Heart left ventricle (tissue), 13 donors: ENCODE data around the gene ITPK1.

Source experiments
- POLR2A ChIP-seq, 2 donors: fragments of 450-650 bp; IDR thresholded peaks; one replicate each; pipeline ENCODE4 v1.6.1; 2017; ENCODE audit warnings: antibody characterized with exemption in 2 of 2, mild to moderate bottlenecking in 2 of 2, moderate library complexity in 2 of 2
- TF ChIP-seq, protein P1 (sequence below), 12 donors: fragments of 200-600 bp; sonication (generic) in 4 of 12; IDR thresholded peaks; one replicate each; pipeline versions ENCODE4 v1.5.0 to v1.8.0; 2018 to 2022; ENCODE audit warnings: antibody characterized with exemption in 12 of 12, mild to moderate bottlenecking in 5 of 12
- donor health status: ischemic (EF 13 %, LVEDD 7.1; RV severe dilation, severe dysfunction).
- donor health status: DM: no; HTN: yes; CAD: no.
- donor health status: DM: no; HTN: no; CAD: no.
- donor health status: ischemic (EF 25% LVEDD 6.9; RV normal size, moderate dysfunction).
- donor health status: ischemic (EF 25% LVEDD 5.7; RV mildly dilated, moderate dysfunction).
- donor health status: ischemic (EF 35%, LVEDD 5.7; RV mildly dilated, moderate dysfunction).
- donor health status: nonischemic (EF 11% LVEDD 7.7; RV severe dilation, severe dysfunction).
- donor health status: DM: yes; HTN: yes; CAD: no.
- donor health status: PGD.
- donor health status: ischemic (EF 29% LVEDD 5.4; RV normal size, mild dysfunction).
- donor health status: nonischemic (EF 23%, LVEDD 6.1; RV moderate dilation, normal function).

DNA sequence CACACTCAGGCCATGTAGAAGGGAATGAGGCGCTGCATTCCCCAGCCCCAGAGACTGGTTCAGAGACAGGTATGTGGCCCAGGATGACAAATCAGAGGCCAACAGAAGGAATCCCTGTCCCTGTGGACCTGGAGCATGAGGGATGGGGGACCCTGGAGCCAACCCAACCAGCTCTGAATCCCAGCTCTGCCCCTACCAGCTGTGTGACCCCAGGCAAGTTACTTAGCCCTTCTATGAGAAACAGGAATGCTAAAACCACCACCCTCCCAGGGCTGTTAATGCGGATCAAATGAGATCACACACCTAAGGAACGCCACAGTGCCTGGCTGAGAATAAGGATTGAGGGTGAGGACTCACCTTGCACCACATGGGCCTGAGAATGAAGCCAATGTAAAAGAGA is 15.6 kb downstream of the ITPK1 start:
- TF ChIP-seq, protein P1, sequence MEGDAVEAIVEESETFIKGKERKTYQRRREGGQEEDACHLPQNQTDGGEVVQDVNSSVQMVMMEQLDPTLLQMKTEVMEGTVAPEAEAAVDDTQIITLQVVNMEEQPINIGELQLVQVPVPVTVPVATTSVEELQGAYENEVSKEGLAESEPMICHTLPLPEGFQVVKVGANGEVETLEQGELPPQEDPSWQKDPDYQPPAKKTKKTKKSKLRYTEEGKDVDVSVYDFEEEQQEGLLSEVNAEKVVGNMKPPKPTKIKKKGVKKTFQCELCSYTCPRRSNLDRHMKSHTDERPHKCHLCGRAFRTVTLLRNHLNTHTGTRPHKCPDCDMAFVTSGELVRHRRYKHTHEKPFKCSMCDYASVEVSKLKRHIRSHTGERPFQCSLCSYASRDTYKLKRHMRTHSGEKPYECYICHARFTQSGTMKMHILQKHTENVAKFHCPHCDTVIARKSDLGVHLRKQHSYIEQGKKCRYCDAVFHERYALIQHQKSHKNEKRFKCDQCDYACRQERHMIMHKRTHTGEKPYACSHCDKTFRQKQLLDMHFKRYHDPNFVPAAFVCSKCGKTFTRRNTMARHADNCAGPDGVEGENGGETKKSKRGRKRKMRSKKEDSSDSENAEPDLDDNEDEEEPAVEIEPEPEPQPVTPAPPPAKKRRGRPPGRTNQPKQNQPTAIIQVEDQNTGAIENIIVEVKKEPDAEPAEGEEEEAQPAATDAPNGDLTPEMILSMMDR (IDR thresholded peaks at IDR 0.05): no peak
- no peak for TF ChIP-seq POLR2A (IDR thresholded peaks at IDR 0.05)
